SK-N-MC (cell line): ENCODE measurements around the gene HACE1.
"Not testable (repeated sequence)": the region's sequence is repeated elsewhere in the genome, so short reads cannot be mapped to it uniquely, and the experiment has no call there.

Source experiments
- DNase-seq: peaks from one replicate; pipeline ENCODE4 v3.0.0-alpha.2; 2011; ENCODE audit warnings: low read depth, low spot score
- H3K27ac ChIP-seq: fragments of 200-600 bp; sonication (generic); 2 replicates; pipeline ENCODE4 v1.5.1; 2016; ENCODE audit warnings: mixed run types
- H3K36me3 ChIP-seq: fragments of 200-600 bp; sonication (generic); 2 replicates; pipeline ENCODE4 v1.6.1; 2017; ENCODE audit warnings: antibody characterized with exemption, low read length, mixed read lengths; ENCODE audit not compliant: insufficient read depth
- H3K4me3 ChIP-seq: fragments of 200-600 bp; sonication (generic); 2 replicates; pipeline ENCODE4 v1.5.1; 2016
- H3K9ac ChIP-seq: fragments of 200-600 bp; sonication (generic); 2 replicates; pipeline ENCODE4 v1.8.0; 2017; ENCODE audit warnings: mixed run types, mixed read lengths; ENCODE audit not compliant: insufficient read length
- H3K9me3 ChIP-seq: fragments of 200-600 bp; sonication (generic); 2 replicates; pipeline ENCODE4 v1.6.1; 2017; ENCODE audit warnings: low read depth, mild to moderate bottlenecking, antibody characterized with exemption, low read length, moderate library complexity, mixed read lengths
- EZH2 ChIP-seq: fragments of 200-600 bp; sonication (generic); IDR thresholded peaks from one replicate; pipeline ENCODE4 v1.6.1; 2017; ENCODE audit warnings: antibody characterized with exemption
- FOXP2 ChIP-seq: optimal IDR thresholded peaks from 2 replicates; pipeline ENCODE3; 2011; ENCODE audit warnings: mild to moderate bottlenecking, moderate library complexity; ENCODE audit not compliant: insufficient read depth; ENCODE audit errors: extremely low read length, control extremely low read depth
- POLR2AphosphoS5 ChIP-seq: IDR thresholded peaks from 2 replicates; pipeline ENCODE4 v1.6.1; 2012; ENCODE audit warnings: mild to moderate bottlenecking, low read depth, low read length, borderline replicate concordance

The HACE1 gene

GRCh38 chr6:104837158-104837557 lies 22.6 kb downstream of the HACE1 start:
- Histone ChIP-seq H3K36me3 (peaks cover 26% of the 10 kb centered on the region; the same call in 1 of the 2 replicates), H3K9me3 (no peaks in the 10 kb centered on the region), H3K9ac (no peak overlapping the region), H3K27ac (no peak overlapping the region), H3K4me3 (no peak overlapping the region)
- no peak for TF ChIP-seq FOXP2
- no peak for TF ChIP-seq EZH2
- TF ChIP-seq POLR2AphosphoS5: no peak
- no peak for DNase-seq

- H3K27ac ChIP-seq, H3K9ac ChIP-seq, H3K9me3 ChIP-seq, H3K4me3 ChIP-seq, DNase-seq: not testable (repeated sequence)
- peaks cover 26% of the 10 kb centered on the region; the same call in 1 of the 2 replicates for H3K36me3 ChIP-seq
Measured at GRCh38 chr6:104836479-104837020, 23.2 kb downstream of the HACE1 start.

GRCh38 chr6:104835782-104836181 lies 23.9 kb downstream of the HACE1 start:
- Histone ChIP-seq H3K27ac (no peak overlapping the region), H3K36me3 (peaks cover 26% of the 10 kb centered on the region; the same call in 1 of the 2 replicates), H3K4me3 (no peak overlapping the region), H3K9ac (no peak overlapping the region), H3K9me3 (no peaks in the 10 kb centered on the region)
- TF ChIP-seq FOXP2 (no peak), EZH2 (no peak), POLR2AphosphoS5 (no peak)
- DNase-seq: no peak

GRCh38 chr6:104829183-104829958 lies 30.3 kb downstream of the HACE1 start:
- no peak for DNase-seq
- Histone ChIP-seq H3K36me3 (peaks cover 17% of the 10 kb centered on the region; the same call in 1 of the 2 replicates), H3K27ac (no peak overlapping the region), H3K9me3 (no peaks in the 10 kb centered on the region), H3K4me3 (no peak overlapping the region), H3K9ac (no peak overlapping the region)
- no peak for TF ChIP-seq POLR2AphosphoS5
- no peak for TF ChIP-seq FOXP2
- no peak for TF ChIP-seq EZH2

GRCh38 chr6:104828478-104828877 lies 31.2 kb downstream of the HACE1 start:
- Histone ChIP-seq H3K4me3 (no peak overlapping the region), H3K27ac (no peak overlapping the region), H3K36me3 (peaks cover 16% of the 10 kb centered on the region; the same call in 1 of the 2 replicates), H3K9ac (no peak overlapping the region), H3K9me3 (no peaks in the 10 kb centered on the region)
- no peak for DNase-seq
- TF ChIP-seq EZH2 (no peak), FOXP2 (no peak)

DNA sequence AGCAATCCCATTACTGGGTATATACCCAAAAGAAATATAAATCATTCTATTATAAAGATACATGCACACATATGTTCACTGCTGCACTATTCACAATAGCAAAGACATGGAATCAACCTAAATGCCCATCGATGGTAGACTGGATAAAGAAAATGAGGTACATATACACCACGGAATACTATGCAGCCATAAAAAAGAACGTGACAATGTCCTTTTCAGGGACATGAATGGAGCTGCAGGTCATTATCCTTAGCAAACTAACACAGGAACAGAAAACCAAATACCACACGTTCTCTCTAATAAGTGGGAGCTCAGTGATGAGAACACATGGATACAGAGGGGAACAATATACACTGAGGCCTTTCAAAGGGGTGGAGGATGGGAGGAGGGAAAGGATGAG lies 38.9 kb downstream of the HACE1 start:
- not testable (repeated sequence) for H3K27ac ChIP-seq

DNA sequence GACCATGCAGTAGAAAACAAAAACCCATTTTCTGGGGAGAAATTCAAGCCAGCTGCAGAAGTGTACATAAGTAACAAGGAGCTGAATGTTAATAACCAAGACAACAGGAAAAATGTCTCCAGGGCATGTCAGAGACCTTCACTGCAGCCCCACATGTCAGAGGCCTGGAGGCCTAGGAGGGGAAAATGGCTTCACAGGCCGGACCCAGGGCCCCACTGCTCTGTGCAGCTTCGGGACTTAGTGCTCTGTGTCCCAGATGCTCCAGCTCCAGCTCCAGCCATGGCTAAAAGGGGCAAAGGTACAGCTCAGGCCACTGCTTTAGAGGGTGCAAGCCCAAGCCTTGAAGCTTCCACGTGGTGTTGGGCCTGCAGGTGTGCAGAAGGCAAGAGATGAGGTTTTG lies 43.6 kb downstream of the HACE1 start:
- no peak overlapping the region for H3K27ac ChIP-seq
- no peaks in the 10 kb centered on the region for H3K9me3 ChIP-seq
- H3K36me3 ChIP-seq: peaks cover 4% of the 10 kb centered on the region; the same call in 1 of the 2 replicates
- no peak for DNase-seq
- TF ChIP-seq EZH2 (no peak), FOXP2 (no peak), POLR2AphosphoS5 (no peak)
- no peak overlapping the region for H3K4me3 ChIP-seq
- no peak overlapping the region for H3K9ac ChIP-seq

More for the DNA sequence above, 38.9 kb downstream of the HACE1 start:
- not testable (repeated sequence) for H3K9ac ChIP-seq, H3K9me3 ChIP-seq, H3K4me3 ChIP-seq, DNase-seq
- peaks cover 10% of the 10 kb centered on the region; the same call in 1 of the 2 replicates for H3K36me3 ChIP-seq

DNA sequence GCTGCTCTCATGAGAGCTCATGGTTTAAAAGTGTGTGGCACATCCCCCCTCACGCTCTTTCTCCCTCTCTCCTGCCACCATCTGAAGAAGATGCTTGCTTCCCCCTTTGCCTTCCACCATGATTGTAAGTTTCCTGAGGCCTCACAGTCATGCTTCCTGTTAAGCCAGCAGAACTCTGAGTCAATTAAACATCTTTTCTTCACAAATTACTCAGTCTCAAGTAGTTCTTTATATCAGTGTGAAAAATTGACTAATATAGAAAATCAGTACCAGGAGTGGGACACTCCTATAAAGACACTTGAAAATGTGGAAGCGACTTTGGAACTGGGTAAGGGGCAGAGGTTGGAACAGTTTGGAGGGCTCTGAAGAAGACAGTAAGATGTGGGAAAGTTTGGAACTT lies 45.0 kb downstream of the HACE1 start:
- no peak for TF ChIP-seq FOXP2
- no peak for TF ChIP-seq POLR2AphosphoS5
- no peak for TF ChIP-seq EZH2
- Histone ChIP-seq H3K9ac (no peak overlapping the region), H3K36me3 (no peaks in the 10 kb centered on the region), H3K27ac (no peak overlapping the region), H3K4me3 (no peak overlapping the region), H3K9me3 (no peaks in the 10 kb centered on the region)
- no peak for DNase-seq

DNA sequence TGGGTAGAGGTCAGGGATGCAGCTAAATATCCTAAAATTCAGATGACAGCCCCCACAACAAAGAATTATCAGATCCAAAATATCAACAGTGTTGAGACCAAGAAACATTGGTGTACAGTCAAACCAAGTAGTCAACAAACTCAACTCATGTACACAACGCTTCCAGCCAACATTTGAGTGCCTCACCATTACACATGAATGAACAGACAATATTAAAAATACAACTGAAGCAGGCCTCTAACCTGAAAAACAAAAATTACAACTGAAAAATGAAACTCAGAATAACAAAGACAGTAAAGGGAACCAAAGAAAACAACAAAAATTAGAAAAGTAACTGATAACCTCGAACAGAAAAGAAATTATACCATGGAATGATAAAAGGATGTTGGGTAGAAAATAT lies 46.2 kb downstream of the HACE1 start:
- TF ChIP-seq POLR2AphosphoS5 (no peak), FOXP2 (no peak), EZH2 (no peak)
- no peak for DNase-seq

More for the DNA sequence above, 46.2 kb downstream of the HACE1 start:
- no peaks in the 10 kb centered on the region for H3K9me3 ChIP-seq
- H3K4me3 ChIP-seq: no peak overlapping the region
- H3K9ac ChIP-seq: no peak overlapping the region
- H3K36me3 ChIP-seq: no peaks in the 10 kb centered on the region
- H3K27ac ChIP-seq: no peak overlapping the region
